ENCODE results near the gene FARSB.

DNA sequence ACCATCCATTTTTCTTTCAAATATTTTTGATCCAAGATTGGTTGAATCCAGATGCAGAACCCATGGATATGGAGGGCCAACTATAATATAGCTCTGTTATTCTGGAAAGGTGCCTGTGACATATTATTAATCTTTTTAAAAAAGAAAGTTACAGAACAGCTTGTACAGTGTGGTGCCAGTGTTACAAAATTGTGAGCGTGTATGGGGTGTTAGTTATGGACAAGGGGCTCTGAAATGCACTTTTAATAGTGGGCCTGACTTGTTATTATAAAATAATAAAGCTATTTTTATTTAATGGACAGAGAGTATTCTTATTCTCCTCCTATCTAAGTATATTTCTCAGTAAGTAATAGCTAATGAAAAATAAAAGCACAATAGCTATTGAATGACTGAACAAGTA lies 111.2 kb downstream of the FARSB start:
- TF ChIP-seq RAD21 (conservative IDR thresholded peaks at IDR 0.05) (no peak), CTCF (IDR thresholded peaks at IDR 0.05; ENCODE audit: poor library complexity, severe bottlenecking) (no peak), EZH2 (IDR thresholded peaks at IDR 0.05; ENCODE audit: borderline replicate concordance, insufficient read depth, low read length, poor library complexity, severe bottlenecking) (no peak), TAF1 (IDR thresholded peaks at IDR 0.05; ENCODE audit: low read depth) (no peak), EP300 (conservative IDR thresholded peaks at IDR 0.05; ENCODE audit: poor library complexity, severe bottlenecking) (no peak)

Measured in neural cell (in vitro differentiated cells).